T-cell (primary cell): ENCODE measurements around the gene CACNA1I. TPM values are rescaled to one million over a fixed set of nuclear protein-coding genes. Genes with fewer than 3 reads are reported as not detected.

Experiments
- ATAC-seq, 4 experiments: fragments of 200-7000 bp in 3 of 4; fragments of 150-1000 bp in 1 of 4; cut with Tn5 transposase; replicated peaks in 1 of 4; 1 replicate in 3 of 4; 2 replicates in 1 of 4; pipeline ENCODE4 v1.10.0; 2021; ENCODE audit warnings: moderate library complexity in 3 of 4, mild to moderate bottlenecking in 2 of 4, moderate number of reproducible peaks in 1 of 4
- CTCF ChIA-PET, 2 donors: fragments of 300-600 bp; sonication (Branson Sonifier 250); formaldehyde crosslinking; loops; one replicate each; lab custom pipeline; 2022; ENCODE audit warnings: antibody characterized with exemption in 2 of 2; lab: Charles Lee
- POLR2A ChIA-PET, 2 donors: fragments of 300-600 bp; sonication (Branson Sonifier 250); formaldehyde crosslinking; loops; one replicate each; lab custom pipeline; 2022; ENCODE audit warnings: antibody characterized with exemption in 2 of 2; lab: Charles Lee
- DNase-seq, 35 experiments: peaks; one replicate each; pipeline versions ENCODE4 v3.0.0 to v3.0.0-alpha.2; 2013 to 2023
- H3K27ac ChIP-seq: one replicate; pipeline ENCODE4 v1.5.1; 2013; ENCODE audit warnings: low read length
- H3K27me3 ChIP-seq, 2 experiments: replicated peaks in 1 of 2; 1 replicate in 1 of 2; 2 replicates in 1 of 2; pipeline versions ENCODE4 v1.6.1 to v1.7.0; 2013; ENCODE audit warnings: low read length in 1 of 2, mixed read lengths in 1 of 2; ENCODE audit not compliant: control insufficient read depth in 2 of 2, insufficient read depth in 2 of 2; ENCODE audit errors: extremely low read depth in 1 of 2
- H3K36me3 ChIP-seq, 2 donors: 1 replicate in 1 of 2; 2 replicates in 1 of 2; pipeline versions ENCODE4 v1.6.1 to v1.7.0; 2013; ENCODE audit warnings: low read length in 1 of 2; ENCODE audit not compliant: control insufficient read depth in 2 of 2, insufficient read depth in 1 of 2; ENCODE audit errors: extremely low read depth in 1 of 2
- H3K4me1 ChIP-seq, 2 experiments: 1 replicate in 1 of 2; 2 replicates in 1 of 2; pipeline versions ENCODE4 v1.6.1 to v1.7.0; 2013; ENCODE audit warnings: low read length in 2 of 2, mixed read lengths in 1 of 2; ENCODE audit not compliant: insufficient read depth in 2 of 2, control insufficient read depth in 1 of 2; ENCODE audit errors: extremely low read depth in 1 of 2
- H3K4me3 ChIP-seq, 2 donors: 1 replicate in 1 of 2; 2 replicates in 1 of 2; pipeline versions ENCODE4 v1.5.1 to v1.7.0; 2013; ENCODE audit warnings: mild to moderate bottlenecking in 2 of 2, low read length in 1 of 2, moderate library complexity in 1 of 2; ENCODE audit not compliant: control insufficient read depth in 1 of 2; ENCODE audit errors: extremely low read depth in 1 of 2
- H3K9me3 ChIP-seq: 2 replicates; pipeline ENCODE4 v1.7.0; 2013
- H3K27ac Mint-ChIP-seq, 2 donors: one replicate each; pipeline ENCODE4 v1.8.0; 2020 to 2021; ENCODE audit warnings: mild to moderate bottlenecking in 2 of 2, mixed read lengths in 2 of 2
- H3K27me3 Mint-ChIP-seq, 2 donors: one replicate each; pipeline ENCODE4 v1.8.0; 2021 to 2022; ENCODE audit warnings: mixed read lengths in 2 of 2
- H3K36me3 Mint-ChIP-seq: one replicate; pipeline ENCODE4 v1.8.0; 2021; ENCODE audit warnings: mixed read lengths
- H3K4me1 Mint-ChIP-seq, 3 donors: one replicate each; pipeline ENCODE4 v1.8.0; 2020 to 2022; ENCODE audit warnings: mixed read lengths in 3 of 3, mild to moderate bottlenecking in 1 of 3
- H3K4me3 Mint-ChIP-seq, 3 donors: one replicate each; pipeline ENCODE4 v1.8.0; 2020 to 2022; ENCODE audit warnings: mild to moderate bottlenecking in 3 of 3, mixed read lengths in 3 of 3, moderate library complexity in 3 of 3
- H3K9me3 Mint-ChIP-seq, 3 donors: one replicate each; pipeline ENCODE4 v1.8.0; 2020 to 2022; ENCODE audit warnings: mixed read lengths in 3 of 3
- WGBS: methylation state at CpG from one replicate; pipeline ENCODE4 v1.1.5; 2013; ENCODE audit warnings: missing lambda C conversion rate; ENCODE audit not compliant: insufficient coverage; 5-methylcytosine and 5-hydroxymethylcytosine counted together
- total RNA-seq, 35 experiments: library from RNA in 6 of 35; stranded (reverse) in 6 of 35; fragments of 120-200 nt in 1 of 35; gene quantifications; one replicate each; pipeline versions ENCODE4 v1.2.1 to v1.2.4 and lab custom pipeline; 2013 to 2026

Gene CACNA1I
- total RNA-seq, 5 donors from 2014 or later (not counting 1 experiment from before 2014, with no cell fraction given), result 16.1 to 32.9 (median 28.8) TPM

DNA sequence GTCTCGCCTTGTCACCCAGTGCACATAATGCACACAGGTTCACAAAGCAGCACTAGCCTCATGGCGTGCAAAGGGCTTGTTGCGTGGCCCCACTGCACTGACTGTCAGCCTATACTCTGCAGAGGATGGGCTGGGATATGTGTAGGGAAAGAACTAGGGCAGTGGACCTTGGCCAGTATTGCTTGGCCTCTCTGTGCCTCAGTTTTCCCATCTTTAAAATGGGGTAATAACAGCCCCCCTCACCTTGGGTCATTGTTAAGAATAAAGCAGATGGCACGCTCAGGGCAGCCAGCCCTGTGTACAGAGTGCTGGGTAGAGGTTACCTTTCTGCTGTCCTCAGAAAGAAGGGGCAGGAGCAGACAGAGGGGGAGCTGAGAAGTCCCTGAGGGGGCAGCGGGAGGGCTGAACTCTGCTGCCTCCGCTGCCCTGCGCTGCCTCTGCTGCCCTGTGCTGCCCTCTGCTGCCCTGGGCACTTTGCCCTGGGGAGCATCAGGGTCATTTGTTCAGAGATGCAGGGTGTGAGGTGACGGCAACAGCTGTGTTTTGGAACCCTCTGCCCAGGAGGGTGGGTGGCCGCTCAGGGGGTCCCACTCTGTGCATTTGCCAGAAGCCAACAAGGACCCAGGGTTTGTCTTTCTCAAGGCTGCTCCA lies 71.2 kb downstream of the CACNA1I start:
- H3K36me3 ChIP-seq, result no peaks in the 10 kb centered on the region
- peaks cover 0 to 7% (median 0%) of the 10 kb centered on the region in 3 donors for H3K4me1 Mint-ChIP-seq
- DNase-seq (no peak), ATAC-seq (no peak)
- no peaks in the 10 kb centered on the region for H3K9me3 ChIP-seq
- no peaks in the 10 kb centered on the region for H3K4me1 ChIP-seq
- H3K4me3 Mint-ChIP-seq, result no peak overlapping the region
- peaks cover 4 to 5% of the 10 kb centered on the region in 2 donors for H3K27me3 Mint-ChIP-seq
- CTCF ChIA-PET, result no interaction called here
- POLR2A ChIA-PET, result no interaction called here
- H3K9me3 Mint-ChIP-seq, result peaks cover 3 to 9% (median 4%) of the 10 kb centered on the region in 3 donors
- H3K4me3 ChIP-seq, result no peak overlapping the region
- H3K27ac Mint-ChIP-seq, result no peak overlapping the region
- WGBS, result 90% methylated on average over 7 of the region's 9 CpGs
- H3K36me3 Mint-ChIP-seq, result peaks cover 2% of the 10 kb centered on the region
- no peak overlapping the region for H3K27ac ChIP-seq
- H3K27me3 ChIP-seq, result peaks cover 0 to 24% of the 10 kb centered on the region in 2 experiments

DNA sequence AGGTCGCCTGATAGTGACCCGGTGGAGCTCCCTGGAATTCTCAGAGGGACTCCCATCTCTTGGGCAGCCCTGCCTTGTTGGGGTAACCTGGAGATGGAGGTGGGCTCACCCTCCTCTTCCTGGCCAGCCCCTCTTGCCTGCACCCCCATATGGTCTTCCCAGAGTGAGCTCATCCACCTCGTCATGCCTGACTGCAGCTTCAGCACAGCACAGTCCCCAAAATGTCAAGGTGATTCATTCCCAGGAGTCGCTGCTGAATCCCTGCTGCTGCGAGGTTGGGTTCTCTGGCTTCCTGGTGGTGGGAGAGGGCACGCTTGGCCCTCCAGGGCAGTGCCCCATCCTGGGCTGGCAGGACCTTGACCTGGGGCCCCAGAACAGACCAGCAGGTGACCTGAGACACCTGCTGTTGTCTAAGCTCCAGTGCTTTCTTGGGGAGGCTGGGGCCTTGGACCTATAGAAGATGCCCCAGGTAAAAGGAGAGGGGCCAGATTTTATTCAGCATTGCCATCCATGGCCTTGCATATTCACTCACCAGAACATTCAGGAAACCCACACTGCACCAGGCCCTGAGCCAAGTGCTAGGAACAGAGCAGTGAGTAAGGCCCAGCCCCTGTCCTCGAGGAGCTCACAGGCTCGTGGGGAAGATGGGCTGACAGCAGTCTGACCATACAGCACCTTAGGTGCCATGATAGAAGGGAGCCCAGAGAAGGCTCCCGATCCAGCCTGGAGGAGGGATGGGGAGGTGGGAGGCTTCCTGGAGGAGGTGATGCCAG lies 72.9 kb downstream of the CACNA1I start:
- Mint-ChIP-seq H3K9me3 (peaks cover 3 to 9% (median 4%) of the 10 kb centered on the region in 3 donors), H3K27me3 (peaks cover 4 to 5% of the 10 kb centered on the region in 2 donors), H3K4me3 (no peak overlapping the region), H3K36me3 (peaks cover 2% of the 10 kb centered on the region), H3K4me1 (peaks cover 0 to 7% (median 0%) of the 10 kb centered on the region in 3 donors), H3K27ac (no peak overlapping the region)
- ChIA-PET POLR2A (no interaction called here), CTCF (interaction anchor here in 1 of 2 donors (0.6 kb wide), 1 partner anchor 880 kb away, joined by 3 read pairs; no protein-coding TSS in a partner anchor)
- Histone ChIP-seq H3K4me3 (no peak overlapping the region), H3K27me3 (peaks cover 0 to 24% of the 10 kb centered on the region in 2 experiments), H3K4me1 (no peaks in the 10 kb centered on the region), H3K27ac (no peak overlapping the region), H3K9me3 (no peaks in the 10 kb centered on the region), H3K36me3 (no peaks in the 10 kb centered on the region)
- DNase-seq (no peak), ATAC-seq (no peak)
- 73% methylated on average over 8 of the region's 9 CpGs for WGBS

DNA sequence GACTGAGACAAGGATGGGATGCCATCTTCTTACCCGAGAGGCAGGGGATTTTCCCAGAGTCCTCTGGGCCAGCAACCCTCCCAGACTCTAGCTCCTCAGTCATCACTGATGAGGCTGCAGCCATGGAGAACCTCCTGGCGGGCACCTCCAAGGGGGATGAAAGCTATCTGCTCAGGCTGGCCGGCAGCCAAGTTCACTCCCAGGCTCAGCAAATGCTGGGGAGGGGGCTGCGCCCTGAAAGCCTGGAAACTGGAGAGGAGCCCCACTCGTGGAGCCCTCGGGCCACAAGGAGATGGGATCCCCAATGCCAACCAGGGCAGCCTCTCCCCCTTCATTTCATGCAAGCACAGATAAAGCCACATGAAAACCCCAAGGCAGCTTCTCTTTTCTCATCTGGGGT lies 75.0 kb downstream of the CACNA1I start:
- Mint-ChIP-seq H3K27ac (no peak overlapping the region), H3K4me3 (no peak overlapping the region), H3K36me3 (no peaks in the 10 kb centered on the region), H3K27me3 (peaks cover 4 to 5% of the 10 kb centered on the region in 2 donors), H3K4me1 (peaks cover 0 to 7% (median 0%) of the 10 kb centered on the region in 3 donors), H3K9me3 (no peaks in the 10 kb centered on the region)
- Histone ChIP-seq H3K27me3 (peaks cover 0 to 24% of the 10 kb centered on the region in 2 experiments), H3K36me3 (no peaks in the 10 kb centered on the region), H3K4me3 (no peak overlapping the region), H3K9me3 (no peaks in the 10 kb centered on the region), H3K27ac (no peak overlapping the region), H3K4me1 (no peaks in the 10 kb centered on the region)
- WGBS, result 58% methylated on average over 3 of the region's 6 CpGs
- ATAC-seq (no peak), DNase-seq (no peak)
- ChIA-PET POLR2A (no interaction called here), CTCF (no interaction called here)

DNA sequence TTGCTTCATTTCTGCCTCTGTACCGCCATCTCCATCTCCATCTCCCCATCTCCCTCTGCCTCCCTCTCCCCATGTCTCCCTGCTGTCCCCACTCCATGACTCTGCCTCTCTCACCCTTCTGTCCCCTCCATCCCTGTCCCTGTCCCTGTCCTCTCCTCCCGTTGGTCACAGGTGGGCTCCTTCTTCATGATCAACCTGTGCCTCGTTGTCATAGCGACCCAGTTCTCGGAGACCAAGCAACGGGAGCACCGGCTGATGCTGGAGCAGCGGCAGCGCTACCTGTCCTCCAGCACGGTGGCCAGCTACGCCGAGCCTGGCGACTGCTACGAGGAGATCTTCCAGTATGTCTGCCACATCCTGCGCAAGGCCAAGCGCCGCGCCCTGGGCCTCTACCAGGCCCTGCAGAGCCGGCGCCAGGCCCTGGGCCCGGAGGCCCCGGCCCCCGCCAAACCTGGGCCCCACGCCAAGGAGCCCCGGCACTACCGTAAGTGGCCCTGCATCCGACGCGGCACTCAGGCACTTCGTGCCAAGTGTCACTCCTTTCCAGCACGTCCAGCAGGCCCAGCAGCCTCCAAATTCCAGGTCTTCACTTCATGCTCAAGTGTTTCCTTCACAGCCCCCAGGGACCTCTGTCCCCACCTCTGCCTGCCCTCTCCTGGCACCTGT lies 76.0 kb downstream of the CACNA1I start:
- peaks cover 0 to 16% of the 10 kb centered on the region in 2 experiments for H3K27me3 ChIP-seq
- Mint-ChIP-seq H3K36me3 (no peaks in the 10 kb centered on the region), H3K9me3 (no peaks in the 10 kb centered on the region), H3K27me3 (peaks cover 3 to 4% of the 10 kb centered on the region in 2 donors), H3K4me1 (no peaks in the 10 kb centered on the region), H3K27ac (no peak overlapping the region), H3K4me3 (no peak overlapping the region)
- no peak overlapping the region for H3K27ac ChIP-seq
- ChIA-PET POLR2A (no interaction called here), CTCF (no interaction called here)
- 91% methylated on average over 31 of the region's 31 CpGs for WGBS
- ATAC-seq, result no peak
- H3K4me3 ChIP-seq, result no peak overlapping the region
- no peak for DNase-seq
- no peaks in the 10 kb centered on the region for H3K9me3 ChIP-seq
- H3K36me3 ChIP-seq, result no peaks in the 10 kb centered on the region
- no peaks in the 10 kb centered on the region for H3K4me1 ChIP-seq

DNA sequence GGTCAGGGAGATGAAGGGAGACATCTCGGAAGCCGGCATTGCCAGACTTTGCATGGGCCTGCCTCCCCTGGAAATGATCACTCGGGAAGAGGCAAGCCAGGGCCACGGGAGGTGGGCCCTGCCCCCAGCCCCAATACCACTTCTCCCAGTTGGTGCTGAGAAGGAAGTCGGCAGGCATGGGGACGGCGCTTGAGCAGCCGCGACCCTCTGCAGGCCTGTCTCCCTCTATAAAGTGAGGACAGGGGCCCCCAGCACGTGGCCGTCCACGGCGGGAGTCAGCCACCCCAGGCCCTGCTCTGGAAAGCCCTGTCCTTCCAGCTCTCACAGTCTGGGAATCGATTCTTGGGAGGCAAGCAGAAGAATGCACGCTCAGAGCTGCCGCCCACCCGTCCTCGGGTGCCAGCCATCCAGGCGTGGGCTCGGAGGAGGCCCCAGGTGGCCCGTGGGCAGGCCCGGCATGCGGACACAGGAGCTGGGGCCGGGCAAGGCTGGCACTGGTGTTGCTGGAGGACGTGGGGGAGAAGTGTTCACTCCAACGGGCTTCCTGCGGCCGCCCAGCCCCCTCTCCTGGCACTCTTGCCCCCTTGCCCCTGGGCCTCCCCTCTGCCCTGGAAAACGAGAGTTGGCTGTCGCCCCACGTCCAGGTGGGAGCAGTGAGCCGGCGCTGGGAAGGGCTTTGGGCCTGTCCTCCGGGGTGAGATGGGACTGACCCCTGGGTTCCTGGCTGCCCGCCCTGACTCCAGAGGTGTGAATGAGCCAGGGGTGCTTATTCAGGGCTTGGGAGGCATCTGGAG lies 77.5 kb downstream of the CACNA1I start:
- H3K27ac Mint-ChIP-seq, result no peak overlapping the region
- Histone ChIP-seq H3K4me3 (no peak overlapping the region), H3K36me3 (no peaks in the 10 kb centered on the region), H3K4me1 (no peaks in the 10 kb centered on the region), H3K27ac (no peak overlapping the region), H3K9me3 (no peaks in the 10 kb centered on the region), H3K27me3 (peaks cover 0 to 10% of the 10 kb centered on the region in 2 experiments)
- no peaks in the 10 kb centered on the region for H3K9me3 Mint-ChIP-seq
- no peaks in the 10 kb centered on the region for H3K4me1 Mint-ChIP-seq
- no peaks in the 10 kb centered on the region for H3K27me3 Mint-ChIP-seq
- DNase-seq (no peak), ATAC-seq (no peak)
- no peaks in the 10 kb centered on the region for H3K36me3 Mint-ChIP-seq
- WGBS, result 92% methylated on average over 24 of the region's 35 CpGs
- H3K4me3 Mint-ChIP-seq, result no peak overlapping the region
- CTCF ChIA-PET, result no interaction called here
- POLR2A ChIA-PET, result interaction anchor here in 1 of 2 donors (0.6 kb wide), 1 partner anchor 320 kb away, joined by 3 read pairs; no protein-coding TSS in a partner anchor

DNA sequence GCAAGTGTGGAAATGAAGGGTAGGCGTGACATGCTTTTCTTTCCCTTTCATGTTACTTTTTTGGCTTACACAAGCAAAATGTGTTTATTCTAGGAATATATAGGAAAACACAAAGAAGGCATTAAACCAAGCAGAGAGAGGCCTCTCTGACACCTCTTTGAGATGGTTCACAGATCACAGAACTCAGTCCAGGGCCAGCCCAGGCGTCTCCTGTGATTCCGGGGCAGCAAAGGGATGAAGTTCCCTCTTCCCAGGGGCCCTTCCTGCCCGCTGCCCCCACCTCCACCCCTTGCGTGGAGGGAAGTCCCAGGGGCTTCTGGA lies 78.0 kb downstream of the CACNA1I start:
- no peaks in the 10 kb centered on the region for H3K36me3 ChIP-seq
- no peaks in the 10 kb centered on the region for H3K9me3 ChIP-seq
- H3K4me3 ChIP-seq, result no peak overlapping the region
- H3K27ac Mint-ChIP-seq, result no peak overlapping the region
- H3K9me3 Mint-ChIP-seq, result no peaks in the 10 kb centered on the region
- H3K27me3 Mint-ChIP-seq, result no peaks in the 10 kb centered on the region
- ATAC-seq, result no peak
- no peaks in the 10 kb centered on the region for H3K36me3 Mint-ChIP-seq
- ChIA-PET POLR2A (interaction anchor here in 1 of 2 donors (0.6 kb wide), 1 partner anchor 319 kb away, joined by 3 read pairs; no protein-coding TSS in a partner anchor), CTCF (no interaction called here)
- no peak for DNase-seq
- H3K4me3 Mint-ChIP-seq, result no peak overlapping the region
- H3K27ac ChIP-seq, result no peak overlapping the region
- WGBS, result 96% methylated on average over 4 of the region's 5 CpGs
- H3K4me1 ChIP-seq, result no peaks in the 10 kb centered on the region
- H3K4me1 Mint-ChIP-seq, result no peaks in the 10 kb centered on the region
- H3K27me3 ChIP-seq, result peaks cover 0 to 5% of the 10 kb centered on the region in 2 experiments
